ENCODE results near the gene NKAPL. TPM values are rescaled to one million over a fixed set of nuclear protein-coding genes. Genes with fewer than 3 reads are reported as not detected.

The NKAPL gene
- total and polyA plus RNA-seq, 10 of the 15 experiments (the other 5 are each of a cell fraction or from before 2014, with no cell fraction given) = 0.10 to 0.48 (median 0.19) TPM; not detected in 1

DNA sequence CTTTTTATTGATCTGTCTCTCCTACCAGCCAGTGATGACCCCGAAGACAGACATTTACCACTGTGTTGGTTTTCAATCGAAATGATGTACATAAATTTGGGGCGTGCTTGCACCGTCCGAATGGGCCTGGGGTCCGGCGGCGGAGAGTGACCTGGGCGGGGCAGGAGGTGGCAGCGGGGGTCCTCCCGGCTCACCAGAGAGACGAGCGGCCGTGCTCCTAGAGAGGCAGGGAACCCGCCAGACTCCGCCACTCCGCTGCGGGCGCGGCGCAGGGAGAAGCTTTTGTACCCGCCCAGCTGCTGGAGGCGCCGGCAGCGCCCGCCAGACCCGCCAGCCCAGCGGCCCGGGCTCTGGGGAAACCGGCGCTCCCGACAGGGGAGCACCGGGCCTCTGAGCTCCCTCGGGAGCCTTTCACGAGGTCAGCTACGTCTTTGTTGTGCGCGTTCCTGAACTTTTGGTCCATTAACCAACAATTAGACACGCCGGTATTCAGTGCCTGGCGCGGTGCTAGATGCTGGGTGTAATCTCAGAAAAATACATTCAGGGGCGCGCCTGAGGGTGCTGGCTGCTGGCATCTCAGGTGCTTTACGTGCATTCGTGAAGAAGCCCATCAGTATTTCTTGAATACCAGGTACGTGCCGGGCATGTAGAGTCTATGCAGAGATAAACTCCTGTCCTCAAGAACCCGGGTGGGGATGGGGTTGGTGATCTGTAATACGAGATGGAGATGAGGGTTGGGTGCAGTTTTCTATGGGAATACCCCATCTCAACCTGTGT is 22.4 kb downstream of the NKAPL start, which contains the start of gene PGBD1 (continued):
- TF ChIP-seq JUND (IDR thresholded peaks at IDR 0.05; ENCODE audit: low read depth, low read length) = no peak
- no peak for TF ChIP-seq KDM1A (IDR thresholded peaks at IDR 0.05; ENCODE audit: borderline replicate concordance)
- no peak for TF ChIP-seq POLR2AphosphoS2 (IDR thresholded peaks at IDR 0.05; ENCODE audit: low read depth, low read length)
- TF ChIP-seq NFYA (IDR thresholded peaks at IDR 0.05; ENCODE audit: borderline replicate concordance, low read depth, low read length) = no peak
- TF ChIP-seq, protein P1, sequence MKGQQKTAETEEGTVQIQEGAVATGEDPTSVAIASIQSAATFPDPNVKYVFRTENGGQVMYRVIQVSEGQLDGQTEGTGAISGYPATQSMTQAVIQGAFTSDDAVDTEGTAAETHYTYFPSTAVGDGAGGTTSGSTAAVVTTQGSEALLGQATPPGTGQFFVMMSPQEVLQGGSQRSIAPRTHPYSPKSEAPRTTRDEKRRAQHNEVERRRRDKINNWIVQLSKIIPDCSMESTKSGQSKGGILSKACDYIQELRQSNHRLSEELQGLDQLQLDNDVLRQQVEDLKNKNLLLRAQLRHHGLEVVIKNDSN (IDR thresholded peaks at IDR 0.05; ENCODE audit: borderline replicate concordance, extremely low read length, insufficient read depth, low read depth, low read length) = no peak
- peak; percentile 57; the same call in 1 of the 2 replicates for TF ChIP-seq POLR2AphosphoS5 (IDR thresholded peaks at IDR 0.05; ENCODE audit: low read length)
- TF ChIP-seq, protein P2, sequence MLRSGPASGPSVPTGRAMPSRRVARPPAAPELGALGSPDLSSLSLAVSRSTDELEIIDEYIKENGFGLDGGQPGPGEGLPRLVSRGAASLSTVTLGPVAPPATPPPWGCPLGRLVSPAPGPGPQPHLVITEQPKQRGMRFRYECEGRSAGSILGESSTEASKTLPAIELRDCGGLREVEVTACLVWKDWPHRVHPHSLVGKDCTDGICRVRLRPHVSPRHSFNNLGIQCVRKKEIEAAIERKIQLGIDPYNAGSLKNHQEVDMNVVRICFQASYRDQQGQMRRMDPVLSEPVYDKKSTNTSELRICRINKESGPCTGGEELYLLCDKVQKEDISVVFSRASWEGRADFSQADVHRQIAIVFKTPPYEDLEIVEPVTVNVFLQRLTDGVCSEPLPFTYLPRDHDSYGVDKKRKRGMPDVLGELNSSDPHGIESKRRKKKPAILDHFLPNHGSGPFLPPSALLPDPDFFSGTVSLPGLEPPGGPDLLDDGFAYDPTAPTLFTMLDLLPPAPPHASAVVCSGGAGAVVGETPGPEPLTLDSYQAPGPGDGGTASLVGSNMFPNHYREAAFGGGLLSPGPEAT (IDR thresholded peaks at IDR 0.05; ENCODE audit: low read depth) = no peak; the same call in 1 of the 2 replicates

GRCh38 chr6:28282926-28283325 is 23.8 kb downstream of the NKAPL start:
- H3K4me2 ChIP-seq (ENCODE audit: control insufficient read depth, insufficient read depth) = no peak overlapping the region
- ChIA-PET RAD21 (ENCODE audit: unreplicated experiment) (interaction anchor here (1.0 to 1.7 kb wide), 2 partner anchors 16 to 55 kb away, joined by 3 to 4 read pairs; partner anchors contain the start of gene ZSCAN26), POLR2A (interaction anchor here (0.6 to 1.3 kb wide), 3 partner anchors 54 to 92 kb away, joined by 3 to 7 read pairs (median 3); no protein-coding TSS in a partner anchor), SMC1A (ENCODE audit: uncharacterized antibody, unreplicated experiment) (interaction anchor here (0.7 kb wide), 1 partner anchor 10 kb away, joined by 3 read pairs; no protein-coding TSS in a partner anchor), CTCF (interaction anchor here (0.6 to 1.4 kb wide), 6 partner anchors 8 to 101 kb away, joined by 3 to 5 read pairs (median 3); no protein-coding TSS in a partner anchor)
- in situ Hi-C loops (cut with MboI) = no loop called here
- H3K36me3 ChIP-seq (ENCODE audit: control insufficient read depth in 2 of 2, insufficient read depth in 2 of 2, low read length in 1 of 2) = no peaks in the 10 kb centered on the region; a peak in 1 of 4 replicates
- H2AFZ ChIP-seq (ENCODE audit: control insufficient read depth, low read depth, low read length) = no peak overlapping the region
- ATAC-seq (no peak), FAIRE-seq (no peak), DNase-seq (ENCODE audit: low read depth, low spot score) (no peak)
- no peak overlapping the region for H3K4me3 ChIP-seq
- no peaks in the 10 kb centered on the region for H4K20me1 ChIP-seq (ENCODE audit: control insufficient read depth, insufficient read depth)
- WGBS (ENCODE audit: insufficient coverage, insufficient replicate concordance, low lambda C conversion rate, missing lambda C conversion rate) = 97% methylated on average over 2 of the region's 2 CpGs
- no peak overlapping the region for H3K9ac ChIP-seq (ENCODE audit: control insufficient read depth, insufficient read depth, low read length)
- no peak overlapping the region for H3K27ac ChIP-seq (ENCODE audit: control insufficient read depth, insufficient read depth)
- H3K9me3 ChIP-seq (replicated peaks; ENCODE audit: control insufficient read depth, insufficient read depth, low read length) = peaks cover 1% of the 10 kb centered on the region; the same call in 1 of the 3 replicates
- no peaks in the 10 kb centered on the region for H3K79me2 ChIP-seq (ENCODE audit: control insufficient read depth, insufficient read depth, low read length)
- H3K27me3 ChIP-seq (replicated peaks in 1 of 2; ENCODE audit: control insufficient read depth in 2 of 2, insufficient read depth in 2 of 2, low read length in 1 of 2) = no peaks in the 10 kb centered on the region
- H3K4me1 ChIP-seq (ENCODE audit: control insufficient read depth, insufficient read depth, low read length) = no peaks in the 10 kb centered on the region
- no TSS peak for BruUV-seq (replicated peaks)
- intact Hi-C loops (cut with micrococcal nuclease; ENCODE audit: unreplicated experiment) = loop anchor here (5.0 kb wide), 1 partner anchor 64 kb away; the partner anchor contains the start of gene ZKSCAN3
- no peak for TF ChIP-seq ZNF592 (IDR thresholded peaks at IDR 0.05)
- no peak for TF ChIP-seq REST (IDR thresholded peaks at IDR 0.05; ENCODE audit: low read depth, low read length)
